Fibroblast of lung (primary cell): ENCODE results near the gene SPTLC1. TPM values are rescaled to one million over a fixed set of nuclear protein-coding genes. Genes with fewer than 3 reads are reported as not detected.
"Not testable (repeated sequence)": the region's sequence is repeated elsewhere in the genome, so short reads cannot be mapped to it uniquely, and the experiment has no call there.

ENCODE experiments used
- DNase-seq, 2 donors: peaks; one replicate each; pipeline versions ENCODE4 v3.0.0 to v3.0.0-alpha.2; 2010; ENCODE audit warnings: low read depth in 2 of 2
- H2AFZ ChIP-seq: 2 replicates; pipeline ENCODE4 v1.5.1; 2012; ENCODE audit warnings: low read length, control low read depth, inconsistent platforms
- H3K27ac ChIP-seq: 2 replicates; pipeline ENCODE4 v1.5.1; 2011; ENCODE audit warnings: low read length, control low read depth; ENCODE audit not compliant: insufficient read depth
- H3K27me3 ChIP-seq: 2 replicates; pipeline ENCODE4 v1.5.1; 2011; ENCODE audit warnings: mild to moderate bottlenecking, low read length; ENCODE audit not compliant: control insufficient read depth, insufficient read depth
- H3K36me3 ChIP-seq: 2 replicates; pipeline ENCODE4 v1.5.1; 2011; ENCODE audit warnings: low read length; ENCODE audit not compliant: control insufficient read depth, insufficient read depth
- H3K4me1 ChIP-seq: 2 replicates; pipeline ENCODE4 v1.5.1; 2011; ENCODE audit warnings: low read length; ENCODE audit not compliant: control insufficient read depth, insufficient read depth; ENCODE audit errors: extremely low read depth
- H3K4me2 ChIP-seq: 2 replicates; pipeline ENCODE4 v1.5.1; 2011; ENCODE audit warnings: low read length, control low read depth; ENCODE audit not compliant: insufficient read depth; ENCODE audit errors: extremely low read depth
- H3K4me3 ChIP-seq, 4 experiments: fragments of 200-600 bp in 1 of 4; sonication (generic) in 1 of 4; replicated peaks in 1 of 4; 2 replicates each; pipeline ENCODE4 v1.5.1; 2011 to 2016; ENCODE audit warnings: low read length in 4 of 4, low read depth in 3 of 4, mild to moderate bottlenecking in 3 of 4, control low read depth in 2 of 4, inconsistent platforms in 1 of 4, mixed read lengths in 1 of 4; ENCODE audit not compliant: insufficient read depth in 1 of 4; ENCODE audit errors: control extremely low read depth in 1 of 4
- H3K79me2 ChIP-seq: 2 replicates; pipeline ENCODE4 v1.5.1; 2012; ENCODE audit warnings: mild to moderate bottlenecking, low read length, inconsistent platforms; ENCODE audit not compliant: control insufficient read depth, insufficient read depth
- H3K9ac ChIP-seq: 2 replicates; pipeline ENCODE4 v1.5.1; 2011; ENCODE audit warnings: mild to moderate bottlenecking, low read length, control low read depth; ENCODE audit not compliant: insufficient read depth
- H3K9me3 ChIP-seq: 2 replicates; pipeline ENCODE4 v1.5.1; 2012; ENCODE audit warnings: low read depth, low read length; ENCODE audit not compliant: control insufficient read depth, insufficient read depth
- H4K20me1 ChIP-seq: 2 replicates; pipeline ENCODE4 v1.5.1; 2011; ENCODE audit warnings: low read length; ENCODE audit not compliant: control insufficient read depth, insufficient read depth; ENCODE audit errors: extremely low read depth
- EZH2 ChIP-seq: IDR thresholded peaks from 2 replicates; pipeline ENCODE4 v1.5.1; 2012; ENCODE audit warnings: low read length, control low read depth, mild to moderate bottlenecking; ENCODE audit errors: missing control alignments
- polyA plus RNA-seq, 2 donors: library from polyadenylated mRNA; depleted of rRNA in 1 of 2; stranded (reverse) in 1 of 2; unstranded in 1 of 2; fragments of >200 nt; gene quantifications; 2 replicates each; pipeline ENCODE4 v1.2.1, GENCODE V29; 2011 to 2012; ENCODE audit warnings: missing spikeins in 1 of 2
- total RNA-seq: library from RNA; depleted of rRNA; stranded (reverse); fragments of >200 nt; gene quantifications from 2 replicates; pipeline ENCODE4 v1.2.1, GENCODE V29; 2014
- TF ChIP-seq, protein P1 (sequence below), 2 donors: IDR thresholded peaks in 1 of 2; conservative IDR thresholded peaks in 1 of 2; 1 replicate in 1 of 2; 2 replicates in 1 of 2; pipeline ENCODE4 v1.5.1; 2011 to 2012; ENCODE audit warnings: low read length in 2 of 2, control low read depth in 1 of 2, inconsistent platforms in 1 of 2, low read depth in 1 of 2, mild to moderate bottlenecking in 1 of 2

SPTLC1 gene
- total and polyA plus RNA-seq, 2 donors (not counting 1 experiment from before 2014, with no cell fraction given): 97.8 to 138 TPM

DNA sequence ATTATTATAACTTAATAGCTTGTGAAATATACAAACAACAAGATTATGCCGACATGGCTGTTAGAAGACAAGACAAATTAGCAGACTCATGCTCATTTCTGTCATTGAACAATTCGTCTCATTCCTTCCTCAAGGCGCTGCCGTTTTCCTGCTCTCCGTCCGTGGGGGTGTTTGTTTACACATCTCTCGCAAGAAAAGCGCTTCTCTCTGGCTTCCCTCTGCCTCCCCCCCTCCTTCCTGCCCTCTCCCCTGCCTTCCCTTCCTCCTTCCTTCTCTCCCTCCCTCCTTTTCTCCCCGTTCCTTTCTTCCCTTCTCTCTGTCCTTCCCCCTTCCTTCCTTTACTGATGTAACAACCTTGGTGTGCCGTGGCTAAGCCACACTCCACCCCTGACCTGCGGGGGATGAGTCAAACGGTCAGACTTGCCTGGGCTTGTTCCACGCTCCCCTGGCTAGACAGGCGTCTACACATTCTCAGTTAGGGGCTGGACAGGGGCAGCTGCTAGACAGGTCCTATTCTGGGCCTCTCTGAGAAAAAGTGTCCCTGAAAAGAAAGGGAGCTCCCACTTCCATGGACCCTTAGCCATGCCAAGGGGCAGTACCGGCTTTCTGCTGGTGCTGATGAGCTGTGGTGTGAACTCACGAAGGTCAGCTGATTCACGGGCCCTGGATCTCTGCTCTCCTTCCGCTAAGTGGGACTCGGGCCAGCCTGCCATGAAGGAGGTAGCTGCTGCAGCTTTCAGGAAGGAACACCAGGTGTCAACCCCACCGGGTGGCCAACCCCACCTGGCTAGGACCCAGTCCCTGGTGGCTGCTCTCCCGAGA lies 32.0 kb upstream of the SPTLC1 start:
- H2AFZ ChIP-seq: peak overlapping the region; percentile 65
- H3K9ac ChIP-seq: peak overlapping the region; percentile 34
- TF ChIP-seq, protein P1, sequence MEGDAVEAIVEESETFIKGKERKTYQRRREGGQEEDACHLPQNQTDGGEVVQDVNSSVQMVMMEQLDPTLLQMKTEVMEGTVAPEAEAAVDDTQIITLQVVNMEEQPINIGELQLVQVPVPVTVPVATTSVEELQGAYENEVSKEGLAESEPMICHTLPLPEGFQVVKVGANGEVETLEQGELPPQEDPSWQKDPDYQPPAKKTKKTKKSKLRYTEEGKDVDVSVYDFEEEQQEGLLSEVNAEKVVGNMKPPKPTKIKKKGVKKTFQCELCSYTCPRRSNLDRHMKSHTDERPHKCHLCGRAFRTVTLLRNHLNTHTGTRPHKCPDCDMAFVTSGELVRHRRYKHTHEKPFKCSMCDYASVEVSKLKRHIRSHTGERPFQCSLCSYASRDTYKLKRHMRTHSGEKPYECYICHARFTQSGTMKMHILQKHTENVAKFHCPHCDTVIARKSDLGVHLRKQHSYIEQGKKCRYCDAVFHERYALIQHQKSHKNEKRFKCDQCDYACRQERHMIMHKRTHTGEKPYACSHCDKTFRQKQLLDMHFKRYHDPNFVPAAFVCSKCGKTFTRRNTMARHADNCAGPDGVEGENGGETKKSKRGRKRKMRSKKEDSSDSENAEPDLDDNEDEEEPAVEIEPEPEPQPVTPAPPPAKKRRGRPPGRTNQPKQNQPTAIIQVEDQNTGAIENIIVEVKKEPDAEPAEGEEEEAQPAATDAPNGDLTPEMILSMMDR (conservative IDR thresholded peaks at IDR 0.05 in 1 of 2, IDR thresholded peaks at IDR 0.05 in 1 of 2; ENCODE audit: low read depth in 1 of 2, low read length in 2 of 2): peak; percentile 22 to 26
- no peak for TF ChIP-seq EZH2
- H3K4me2 ChIP-seq: peak overlapping the region; percentile 27
- DNase-seq: peak; percentile 91 to 96
- H3K79me2 ChIP-seq: no peaks in the 10 kb centered on the region
- no peaks in the 10 kb centered on the region for H3K9me3 ChIP-seq
- peaks cover 19% of the 10 kb centered on the region for H3K4me1 ChIP-seq
- H3K4me3 ChIP-seq: no peak overlapping the region
- H3K27me3 ChIP-seq: no peaks in the 10 kb centered on the region
- H4K20me1 ChIP-seq: no peaks in the 10 kb centered on the region
- peak overlapping the region; percentile 91 for H3K27ac ChIP-seq
- no peaks in the 10 kb centered on the region for H3K36me3 ChIP-seq

DNA sequence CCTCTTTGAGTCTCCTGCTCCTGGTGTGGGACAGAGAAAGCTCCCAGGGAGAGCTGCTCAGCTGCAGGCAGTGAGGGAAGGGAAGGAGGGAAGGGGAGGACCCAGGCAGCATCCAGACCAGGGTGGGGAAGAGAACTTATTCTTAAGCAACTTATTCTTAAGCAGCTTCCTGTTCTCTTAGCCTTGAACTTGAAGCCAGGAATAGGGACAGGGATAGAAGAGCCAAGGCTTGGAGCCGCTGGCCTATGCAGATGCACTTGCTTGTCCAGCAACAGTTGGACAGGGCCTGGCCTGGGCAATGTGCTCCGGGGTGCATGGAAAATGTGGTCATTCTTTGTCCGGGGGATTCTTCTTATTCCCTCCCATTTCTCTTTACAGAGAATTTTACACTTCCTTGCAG lies 31.4 kb upstream of the SPTLC1 start:
- H2AFZ ChIP-seq: no peak overlapping the region
- no peaks in the 10 kb centered on the region for H3K36me3 ChIP-seq
- peak overlapping the region; percentile 91 for H3K27ac ChIP-seq
- no peaks in the 10 kb centered on the region for H3K27me3 ChIP-seq
- H3K79me2 ChIP-seq: no peaks in the 10 kb centered on the region
- peaks cover 13% of the 10 kb centered on the region for H3K4me1 ChIP-seq
- DNase-seq: peak; percentile 53 to 57
- H3K4me3 ChIP-seq: no peak overlapping the region
- peak overlapping the region; percentile 29 for H3K4me2 ChIP-seq
- TF ChIP-seq, protein P1 (conservative IDR thresholded peaks at IDR 0.05 in 1 of 2, IDR thresholded peaks at IDR 0.05 in 1 of 2; ENCODE audit: low read depth in 1 of 2, low read length in 2 of 2): no peak
- TF ChIP-seq EZH2: no peak
- H3K9ac ChIP-seq: no peak overlapping the region
- H3K9me3 ChIP-seq: no peaks in the 10 kb centered on the region
- no peaks in the 10 kb centered on the region for H4K20me1 ChIP-seq

DNA sequence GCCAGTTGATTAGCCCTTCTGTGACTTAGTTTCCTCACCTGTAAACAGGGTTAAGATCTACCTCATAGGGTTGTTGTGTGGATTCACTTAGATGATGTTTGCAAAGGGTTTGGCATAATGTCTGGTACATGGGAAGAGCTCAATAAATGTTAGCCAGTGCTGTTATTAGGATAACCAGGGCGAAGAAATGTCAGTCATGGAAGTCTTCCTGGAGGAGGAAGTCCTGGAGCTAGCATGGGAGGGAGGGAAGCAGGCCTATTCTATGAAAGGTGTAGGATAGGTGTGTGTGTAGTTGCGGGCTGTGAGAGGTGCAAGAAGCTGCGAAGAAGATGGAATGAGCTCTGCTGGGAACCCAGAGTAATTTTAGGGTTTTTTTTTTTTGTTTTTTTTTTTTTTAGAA lies 30.6 kb upstream of the SPTLC1 start:
- H3K4me3 ChIP-seq, H3K9ac ChIP-seq, H3K4me2 ChIP-seq, H3K9me3 ChIP-seq, H3K36me3 ChIP-seq, H4K20me1 ChIP-seq, DNase-seq, H3K79me2 ChIP-seq, H3K27me3 ChIP-seq, H2AFZ ChIP-seq, H3K27ac ChIP-seq: not testable (repeated sequence)
- peaks cover 13% of the 10 kb centered on the region for H3K4me1 ChIP-seq
